Measurements from ENCODE around the gene NUBP1.
A peak's percentile ranks its signal among the peaks of the same experiment; 100 is the strongest.

Gene NUBP1

DNA sequence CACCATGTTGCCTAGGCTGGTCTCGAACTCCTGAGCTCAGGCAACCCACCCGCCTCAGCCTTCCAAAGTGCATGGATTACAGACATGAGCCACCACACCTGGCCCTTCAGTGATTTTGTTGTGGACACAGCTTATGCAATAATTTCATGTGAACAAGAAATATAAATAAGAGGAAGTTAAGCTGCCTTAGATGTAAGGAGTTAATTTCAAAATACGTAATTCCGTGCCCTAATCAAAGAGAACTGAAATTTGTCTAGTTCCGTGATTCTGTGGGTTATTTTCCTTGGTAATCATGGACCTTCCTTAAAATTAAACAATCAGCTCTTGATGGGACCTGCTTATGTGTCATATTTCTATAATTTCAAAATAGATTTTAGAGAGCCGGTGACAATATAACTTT is 63.1 kb downstream of the NUBP1 start:
- H3K36me3 Mint-ChIP-seq (ENCODE audit: low read depth), result no peaks in the 10 kb centered on the region
- no peak for ATAC-seq
- peaks cover 5% of the 10 kb centered on the region for H3K4me1 Mint-ChIP-seq
- no peak for DNase-seq
- H3K9me3 Mint-ChIP-seq, result no peaks in the 10 kb centered on the region
- H3K27me3 Mint-ChIP-seq, result no peaks in the 10 kb centered on the region
- H3K27ac Mint-ChIP-seq, result no peak overlapping the region
- no peak overlapping the region for H3K4me3 Mint-ChIP-seq

DNA sequence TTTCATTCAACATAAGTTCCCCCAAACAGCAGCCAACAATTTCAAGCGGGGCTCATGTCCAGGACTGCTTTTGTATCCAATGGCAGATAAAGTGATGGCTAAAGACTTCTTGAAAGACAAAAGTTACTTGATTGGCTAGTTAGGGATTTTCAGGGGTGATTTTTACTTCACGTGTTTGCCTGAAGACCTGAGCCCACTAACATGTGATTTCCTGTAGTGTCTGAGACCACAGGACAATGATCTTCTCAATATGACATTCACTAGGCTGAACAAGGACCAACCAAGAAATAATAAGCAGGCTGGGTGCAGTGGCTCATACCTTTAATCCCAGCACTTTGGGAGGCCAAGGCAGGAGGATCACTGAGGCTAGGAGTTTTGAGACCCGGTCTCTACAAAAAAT is 64.6 kb downstream of the NUBP1 start:
- no peaks in the 10 kb centered on the region for H3K27me3 Mint-ChIP-seq
- no peak overlapping the region for H3K4me3 Mint-ChIP-seq
- ATAC-seq (no peak), DNase-seq (no peak)
- H3K36me3 Mint-ChIP-seq (ENCODE audit: low read depth), result no peaks in the 10 kb centered on the region
- peak overlapping the region; percentile 19 for H3K27ac Mint-ChIP-seq
- no peaks in the 10 kb centered on the region for H3K9me3 Mint-ChIP-seq
- H3K4me1 Mint-ChIP-seq, result peaks cover 19% of the 10 kb centered on the region

DNA sequence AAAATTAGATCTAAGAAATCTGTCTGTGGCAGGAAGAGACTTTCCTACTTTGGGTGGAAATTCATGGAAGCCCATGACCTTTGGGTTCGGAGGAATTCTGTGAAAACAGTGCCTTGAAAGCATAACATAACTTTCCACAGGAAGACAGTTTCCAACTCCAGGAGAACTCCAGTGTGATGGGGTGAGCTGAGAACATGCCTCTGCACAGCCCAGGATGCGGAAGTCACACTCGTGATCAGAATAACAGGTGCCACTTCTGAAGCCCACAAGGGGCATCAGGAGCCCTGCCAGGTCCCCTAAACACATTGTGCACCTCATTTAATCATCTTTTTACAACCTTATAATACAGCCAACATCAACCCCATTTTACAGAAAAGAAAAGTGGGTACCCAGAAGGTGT is 65.2 kb downstream of the NUBP1 start:
- Mint-ChIP-seq H3K9me3 (no peaks in the 10 kb centered on the region), H3K4me3 (no peak overlapping the region), H3K36me3 (ENCODE audit: low read depth) (no peaks in the 10 kb centered on the region), H3K4me1 (peaks cover 19% of the 10 kb centered on the region), H3K27ac (no peak overlapping the region), H3K27me3 (no peaks in the 10 kb centered on the region)
- ATAC-seq, result no peak
- DNase-seq, result no peak

DNA sequence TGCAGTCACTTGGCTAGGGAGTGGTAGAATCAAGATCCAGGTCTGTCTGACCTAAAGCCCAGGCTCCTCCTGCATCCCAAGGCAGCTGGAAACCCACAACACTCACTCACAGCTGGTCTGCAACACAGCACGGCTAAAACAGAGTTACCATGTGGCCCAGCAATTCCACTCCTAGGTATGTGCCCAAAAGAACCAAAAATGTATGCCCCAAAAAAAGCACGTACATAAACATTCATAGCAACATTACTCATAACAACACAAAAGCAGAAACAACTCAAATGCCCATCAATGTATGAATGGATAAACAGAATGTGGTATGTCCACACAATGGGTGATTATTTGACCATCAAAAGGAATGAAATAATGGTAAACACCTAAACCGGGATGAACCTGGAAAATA is 66.1 kb downstream of the NUBP1 start:
- no peak overlapping the region for H3K27ac Mint-ChIP-seq
- H3K4me3 Mint-ChIP-seq, result no peak overlapping the region
- no peak for ATAC-seq
- no peak for DNase-seq
- H3K9me3 Mint-ChIP-seq, result no peaks in the 10 kb centered on the region
- no peaks in the 10 kb centered on the region for H3K36me3 Mint-ChIP-seq (ENCODE audit: low read depth)
- H3K4me1 Mint-ChIP-seq, result peaks cover 19% of the 10 kb centered on the region
- peaks cover 3% of the 10 kb centered on the region for H3K27me3 Mint-ChIP-seq

DNA sequence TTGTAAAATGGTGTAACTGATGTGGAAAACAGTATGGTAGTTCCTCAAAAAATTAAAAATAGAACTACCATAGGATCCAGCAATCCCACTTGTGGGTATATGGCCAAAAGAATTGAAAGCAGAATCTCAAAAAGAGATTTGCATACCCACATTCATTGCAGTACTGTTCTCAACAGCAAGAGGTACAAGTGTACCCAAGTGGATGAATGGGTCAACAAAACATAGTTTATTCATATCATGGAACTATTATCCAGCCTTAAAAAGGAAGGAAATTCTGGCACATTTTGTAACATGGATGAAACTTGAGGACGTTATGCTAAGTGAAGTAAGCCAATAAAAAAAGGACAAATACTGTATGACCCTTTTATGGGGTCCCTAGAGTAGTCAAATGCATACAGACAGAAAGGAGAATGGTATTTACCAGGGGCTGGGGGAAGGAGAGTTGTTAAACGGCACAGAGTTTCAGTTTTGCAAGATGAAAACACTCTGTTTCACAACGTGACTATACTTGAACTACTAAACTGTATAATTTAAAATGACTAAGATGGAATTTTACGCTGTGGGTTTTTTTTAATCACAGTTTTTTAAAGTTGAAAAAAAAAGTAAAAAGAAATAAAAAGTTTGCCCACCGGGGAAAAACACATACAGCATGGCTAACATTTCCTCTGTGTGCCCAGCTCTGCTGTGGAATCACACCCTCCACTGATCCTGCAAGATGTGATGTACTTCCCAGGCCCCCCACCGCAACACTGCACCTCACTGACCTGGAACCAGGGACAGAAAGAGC is 68.9 kb downstream of the NUBP1 start:
- Mint-ChIP-seq H3K4me1 (peaks cover 16% of the 10 kb centered on the region), H3K4me3 (peak overlapping the region; percentile 18), H3K27ac (peak overlapping the region; percentile 72), H3K27me3 (peaks cover 5% of the 10 kb centered on the region), H3K36me3 (ENCODE audit: low read depth) (no peaks in the 10 kb centered on the region), H3K9me3 (no peaks in the 10 kb centered on the region)
- ATAC-seq, result peak; percentile 72
- DNase-seq, result no peak

DNA sequence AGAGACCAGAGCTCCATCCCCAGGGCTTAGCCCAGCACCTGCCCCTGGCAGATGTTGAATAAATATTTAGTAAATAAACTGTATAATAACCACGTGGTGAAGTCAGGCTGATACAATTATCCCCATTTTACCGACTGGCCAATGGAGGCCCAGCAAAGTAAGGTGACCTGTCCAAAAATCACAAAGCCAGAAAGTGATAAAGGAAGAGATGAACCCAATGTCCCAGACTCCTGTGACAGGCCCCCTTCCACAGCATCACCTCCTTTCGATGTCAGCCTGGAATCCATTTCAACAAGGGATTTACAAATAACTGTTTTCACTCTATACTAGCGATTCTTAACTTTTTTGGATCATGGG is 69.4 kb downstream of the NUBP1 start:
- no peaks in the 10 kb centered on the region for H3K9me3 Mint-ChIP-seq
- no peak for DNase-seq

DNA sequence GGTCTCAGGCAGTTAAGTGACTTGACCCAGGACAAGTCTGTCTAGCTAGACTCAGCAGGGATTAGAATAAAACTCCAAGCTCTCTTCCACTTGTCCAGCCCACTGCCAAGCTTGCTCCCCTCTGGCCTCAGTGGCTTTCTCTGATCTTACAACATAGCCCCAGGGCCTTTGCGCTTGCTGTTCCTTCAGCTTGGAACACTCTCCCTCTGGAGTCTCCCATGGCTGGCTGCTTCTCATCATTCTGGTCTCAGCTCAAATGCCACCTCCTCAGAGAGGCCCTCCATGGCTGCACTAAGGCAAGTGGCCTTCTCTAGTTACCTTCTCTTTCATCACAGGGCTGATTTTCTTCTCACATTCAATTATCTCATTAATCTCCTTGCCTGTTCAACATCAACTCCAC is 73.9 kb downstream of the NUBP1 start:
- no peak overlapping the region for H3K27ac Mint-ChIP-seq
- H3K36me3 Mint-ChIP-seq (ENCODE audit: low read depth), result no peaks in the 10 kb centered on the region
- no peak overlapping the region for H3K4me3 Mint-ChIP-seq
- no peak for DNase-seq
- H3K9me3 Mint-ChIP-seq, result no peaks in the 10 kb centered on the region
- H3K27me3 Mint-ChIP-seq, result peaks cover 13% of the 10 kb centered on the region
- no peak for ATAC-seq
- H3K4me1 Mint-ChIP-seq, result peaks cover 14% of the 10 kb centered on the region

More for the DNA sequence above, 69.4 kb downstream of the NUBP1 start:
- Mint-ChIP-seq H3K4me1 (peaks cover 16% of the 10 kb centered on the region), H3K36me3 (ENCODE audit: low read depth) (no peaks in the 10 kb centered on the region), H3K27ac (peak overlapping the region; percentile 72), H3K4me3 (no peak overlapping the region), H3K27me3 (peaks cover 10% of the 10 kb centered on the region)
- ATAC-seq, result no peak

DNA sequence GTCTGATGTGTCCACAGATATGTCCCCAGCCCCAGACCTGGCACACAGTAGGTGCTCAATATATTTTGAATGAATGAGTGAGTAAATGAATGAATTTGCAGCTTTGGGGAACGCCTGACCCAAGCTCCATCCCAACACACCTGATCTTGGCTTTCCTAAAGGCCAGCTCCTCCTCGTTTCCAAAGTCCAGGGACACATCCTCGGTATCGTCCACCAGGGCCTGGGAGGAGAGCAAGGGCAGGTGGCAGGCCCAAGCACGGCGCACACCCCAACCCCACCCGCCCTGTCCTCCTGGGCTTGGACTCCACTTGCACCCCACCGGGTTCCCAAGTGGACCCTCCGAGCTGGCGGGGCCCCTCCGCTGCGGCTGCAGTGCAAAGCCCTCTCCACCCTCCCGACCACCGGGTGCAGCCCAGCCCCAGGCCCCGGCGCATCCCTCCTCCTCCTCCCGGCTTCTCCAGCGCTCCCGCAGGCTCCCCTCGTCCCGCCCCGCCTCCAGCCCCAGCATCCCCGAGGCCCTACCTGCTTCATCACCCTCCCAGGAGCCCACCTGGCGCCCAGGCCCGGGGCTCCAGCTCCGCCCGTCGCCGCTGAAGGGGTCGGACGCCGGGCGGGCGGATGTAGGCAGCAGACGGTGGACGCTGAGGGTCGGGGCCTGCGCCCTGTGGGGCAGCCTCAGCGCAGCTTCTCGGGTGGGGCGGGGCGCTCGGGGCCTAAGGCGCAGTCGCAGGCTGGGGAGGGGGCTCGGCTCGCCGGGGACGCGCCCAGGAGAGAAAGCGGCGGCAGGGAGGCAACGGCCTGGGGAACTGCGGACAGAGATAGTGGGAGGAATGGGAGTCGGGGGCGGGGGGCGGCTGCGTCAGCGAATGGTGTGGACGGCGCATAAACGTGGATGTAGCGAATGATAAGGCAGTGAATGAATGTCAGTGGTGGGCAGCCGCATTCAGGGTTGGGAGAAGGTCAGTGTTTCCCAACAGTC is 74.6 kb downstream of the NUBP1 start, which contains the start of gene TVP23A:
TSS of gene TVP23A (minus strand) at position 832 of the 979 bp plus-strand sequence. CDS start at position 531, 301 bp downstream.
- Mint-ChIP-seq H3K36me3 (ENCODE audit: low read depth) (no peaks in the 10 kb centered on the region), H3K4me3 (no peak within 1 kb of the TSS), H3K27me3 (peaks cover 13% of the 10 kb centered on the region), H3K4me1 (peaks cover 7% of the 10 kb centered on the region), H3K9me3 (no peaks in the 10 kb centered on the region), H3K27ac (no peak within 1 kb of the TSS)
- ATAC-seq, result no peak
- no peak for DNase-seq

Measured in activated naive CD8-positive, alpha-beta T cell treated with anti-CD3 and anti-CD28 coated beads, Interleukin-2, amount 50 U/mL, for 24 hours (primary cell).